ENCODE data around the gene TEX26. TPM values are rescaled to one million over a fixed set of nuclear protein-coding genes. Genes with fewer than 3 reads are reported as not detected.

Gene TEX26
- total and polyA plus RNA-seq, 4 donors: 0.67 to 6.2 (median 2.5) TPM; not detected in 1

GRCh38 chr13:31020996-31021395 lies 88.5 kb downstream of the TEX26 start:
- H3K9ac ChIP-seq (ENCODE audit: insufficient read depth in 1 of 2, low read length in 2 of 2): no peak overlapping the region
- peaks cover 0 to 2% (median 0%) of the 10 kb centered on the region in 4 donors for H3K9me3 ChIP-seq (ENCODE audit: control insufficient read depth in 4 of 4, insufficient read depth in 3 of 4, low read length in 3 of 4)
- no peaks in the 10 kb centered on the region for H3K4me1 ChIP-seq (ENCODE audit: control insufficient read depth in 5 of 5, insufficient read depth in 5 of 5, low read length in 5 of 5)
- DNase-seq (no peak), ATAC-seq (ENCODE audit: insufficient read depth, low FRiP score) (no peak)
- no peaks in the 10 kb centered on the region for H3K27me3 ChIP-seq (ENCODE audit: control insufficient read depth in 3 of 3, insufficient read depth in 3 of 3, low read length in 2 of 3)
- no peaks in the 10 kb centered on the region for H3K36me3 ChIP-seq (ENCODE audit: control insufficient read depth in 4 of 4, insufficient read depth in 4 of 4, low read length in 4 of 4)
- H3K27ac ChIP-seq (ENCODE audit: low read depth in 1 of 2, low read length in 1 of 2): no peak overlapping the region
- TF ChIP-seq CTCF (IDR thresholded peaks at IDR 0.05; ENCODE audit: control extremely low read depth, extremely low read depth): no peak
- H3K4me3 ChIP-seq: no peak overlapping the region
- WGBS, 2 donors: 61 to 71% methylated on average over 3 of the region's 3 CpGs

- TF ChIP-seq CTCF (IDR thresholded peaks at IDR 0.05; ENCODE audit: control extremely low read depth, extremely low read depth): no peak
- H3K4me1 ChIP-seq (ENCODE audit: control insufficient read depth in 5 of 5, insufficient read depth in 5 of 5, low read length in 5 of 5): no peaks in the 10 kb centered on the region
- no peak for ATAC-seq (ENCODE audit: insufficient read depth, low FRiP score)
- no peaks in the 10 kb centered on the region for H3K36me3 ChIP-seq (ENCODE audit: control insufficient read depth in 4 of 4, insufficient read depth in 4 of 4, low read length in 4 of 4)
- H3K27ac ChIP-seq (ENCODE audit: low read depth in 1 of 2, low read length in 1 of 2): no peak overlapping the region
- no peaks in the 10 kb centered on the region for H3K27me3 ChIP-seq (ENCODE audit: control insufficient read depth in 3 of 3, insufficient read depth in 3 of 3, low read length in 2 of 3)
- no peak for DNase-seq
- 70 to 78% methylated on average over 13 of the region's 13 CpGs for WGBS, 2 donors
- no peak overlapping the region for H3K9ac ChIP-seq (ENCODE audit: insufficient read depth in 1 of 2, low read length in 2 of 2)
- peaks cover 0 to 2% (median 0%) of the 10 kb centered on the region in 4 donors for H3K9me3 ChIP-seq (ENCODE audit: control insufficient read depth in 4 of 4, insufficient read depth in 3 of 4, low read length in 3 of 4)
- no peak overlapping the region for H3K4me3 ChIP-seq
Observed at GRCh38 chr13:31022288-31022895, 89.9 kb downstream of the TEX26 start.

GRCh38 chr13:31022928-31023530 lies 90.6 kb downstream of the TEX26 start:
- Histone ChIP-seq H3K27ac (ENCODE audit: low read depth in 1 of 2, low read length in 1 of 2) (no peak overlapping the region), H3K9ac (ENCODE audit: insufficient read depth in 1 of 2, low read length in 2 of 2) (no peak overlapping the region), H3K27me3 (ENCODE audit: control insufficient read depth in 3 of 3, insufficient read depth in 3 of 3, low read length in 2 of 3) (no peaks in the 10 kb centered on the region), H3K4me1 (ENCODE audit: control insufficient read depth in 5 of 5, insufficient read depth in 5 of 5, low read length in 5 of 5) (no peaks in the 10 kb centered on the region), H3K36me3 (ENCODE audit: control insufficient read depth in 4 of 4, insufficient read depth in 4 of 4, low read length in 4 of 4) (no peaks in the 10 kb centered on the region), H3K9me3 (ENCODE audit: control insufficient read depth in 4 of 4, insufficient read depth in 3 of 4, low read length in 3 of 4) (peaks cover 0 to 2% (median 0%) of the 10 kb centered on the region in 4 donors), H3K4me3 (no peak overlapping the region)
- ATAC-seq (ENCODE audit: insufficient read depth, low FRiP score): no peak
- WGBS, 2 donors: 49 to 52% methylated on average over 2 of the region's 2 CpGs
- no peak for DNase-seq
- TF ChIP-seq CTCF (IDR thresholded peaks at IDR 0.05; ENCODE audit: control extremely low read depth, extremely low read depth): no peak

Other genes starting within 250 kb of the TEX26 start
- 100 to 1,000 TPM in 1 of 2 donors, 10 to 100 TPM in 1; 17.9 to 192 TPM for gene ALOX5AP, start 197.1 kb upstream of the TEX26 start, total RNA-seq
- gene ALOX5AP, start 197.1 kb upstream of the TEX26 start, polyA plus RNA-seq: 100 to 1,000 TPM in 1 of 2 donors, 10 to 100 TPM in 1; 30.6 to 753 TPM
- 10 to 100 TPM in 1 of 2 donors, under 1 TPM in 1; 0.97 to 14.4 TPM for gene MEDAG, start 26.4 kb upstream of the TEX26 start, total RNA-seq
- 1 to 10 TPM; 7.7 to 9.0 TPM for gene MEDAG, start 26.4 kb upstream of the TEX26 start, polyA plus RNA-seq
- gene HSPH1, start 229.2 kb downstream of the TEX26 start, total RNA-seq: 100 to 1,000 TPM in 1 of 2 donors, 10 to 100 TPM in 1; 80.6 to 223 TPM
- gene HSPH1, start 229.2 kb downstream of the TEX26 start, polyA plus RNA-seq: 10 to 100 TPM; 34.1 to 50.6 TPM